Esophagus muscularis mucosa (tissue), 4 donors: ENCODE results near the gene SLC4A11. TPM values are rescaled to one million over a fixed set of nuclear protein-coding genes. Genes with fewer than 3 reads are reported as not detected.
A peak's percentile ranks its signal among the peaks of the same experiment; 100 is the strongest.

Source experiments
- DNase-seq: peaks from one replicate; pipeline ENCODE4 v3.0.0-alpha.2; 2017; ENCODE audit errors: extremely low spot score
- H3K27ac ChIP-seq, 4 donors: fragments of 200-600 bp; sonication (generic); replicated peaks in 1 of 4; 1 replicate in 3 of 4; 2 replicates in 1 of 4; pipeline ENCODE4 v1.5.1; 2016 to 2019; ENCODE audit warnings: mild to moderate bottlenecking in 1 of 4
- H3K27me3 ChIP-seq, 4 donors: fragments of 200-600 bp; sonication (generic); one replicate each; pipeline versions ENCODE4 v1.5.1 to v1.6.0; 2016 to 2019
- H3K36me3 ChIP-seq, 4 donors: fragments of 200-600 bp; sonication (generic); one replicate each; pipeline ENCODE4 v1.5.1; 2016 to 2019
- H3K4me1 ChIP-seq, 4 donors: fragments of 200-600 bp; sonication (generic); one replicate each; pipeline ENCODE4 v1.5.1; 2016 to 2019
- H3K4me3 ChIP-seq, 4 donors: fragments of 200-600 bp; sonication (generic); 1 replicate in 2 of 4; 2 replicates in 2 of 4; pipeline ENCODE4 v1.5.1; 2016 to 2019; ENCODE audit warnings: mild to moderate bottlenecking in 4 of 4, moderate library complexity in 1 of 4
- H3K9me3 ChIP-seq, 4 donors: fragments of 200-600 bp; sonication (generic); 1 replicate in 3 of 4; 2 replicates in 1 of 4; pipeline ENCODE4 v1.5.1; 2016 to 2019
- CTCF ChIP-seq, 3 experiments: fragments of 200-600 bp in 2 of 3; fragments of 450-650 bp in 1 of 3; sonication (generic) in 2 of 3; IDR thresholded peaks; one replicate each; pipeline ENCODE4 v1.5.1; 2017 to 2019; ENCODE audit warnings: antibody characterized with exemption in 3 of 3, mild to moderate bottlenecking in 2 of 3, moderate library complexity in 1 of 3
- EP300 ChIP-seq: sonication (generic); formaldehyde crosslinking; IDR thresholded peaks from one replicate; pipeline ENCODE4 v1.6.1; 2017; ENCODE audit warnings: antibody characterized with exemption
- POLR2A ChIP-seq: fragments of 450-650 bp; IDR thresholded peaks from one replicate; pipeline ENCODE4 v1.6.1; 2017; ENCODE audit warnings: antibody characterized with exemption, moderate library complexity, mild to moderate bottlenecking, low read depth
- POLR2AphosphoS5 ChIP-seq, 2 donors: sonication (generic); formaldehyde crosslinking; IDR thresholded peaks; one replicate each; pipeline ENCODE4 v1.6.1; 2017; ENCODE audit warnings: antibody characterized with exemption in 2 of 2
- WGBS: methylation state at CpG from one replicate; pipeline ENCODE4 v1.1.5; 2018; 5-methylcytosine and 5-hydroxymethylcytosine counted together
- intact Hi-C: fragments of 100-400 bp; cut with DNase I; formaldehyde crosslinking; loops from one replicate; pipeline ENCODE4 v1.15.1; 2023
- total RNA-seq, 4 donors: library from RNA; depleted of rRNA; stranded (reverse); fragments of >200 nt; gene quantifications; one replicate each; pipeline versions ENCODE4 v1.1.0 to v1.2.1, GENCODE V29; 2016

Gene SLC4A11
- total RNA-seq, 4 donors from 2014 or later, result 0.11 to 0.32 TPM; not detected in 2

- H3K4me3 ChIP-seq, result peak overlapping the region; percentile 71 to 94 (median 88)
- no peak for DNase-seq
- H3K4me1 ChIP-seq, result peaks cover 11 to 24% (median 17%) of the 10 kb centered on the region in 4 donors
- TF ChIP-seq EP300 (no peak), POLR2AphosphoS5 (IDR thresholded peaks at IDR 0.05) (no peak), CTCF (IDR thresholded peaks at IDR 0.05) (no peak), POLR2A (no peak)
- intact Hi-C loops, result no loop called here
- 62% methylated on average over 9 of the region's 9 CpGs for WGBS
- H3K36me3 ChIP-seq, result peaks cover 25 to 51% (median 36%) of the 10 kb centered on the region in 4 donors
- H3K9me3 ChIP-seq, result no peaks in the 10 kb centered on the region
- no peaks in the 10 kb centered on the region for H3K27me3 ChIP-seq
- peak overlapping the region; percentile 86 to 92 (median 90) for H3K27ac ChIP-seq
Measured at GRCh38 chr20:3202965-3203314, 36.0 kb downstream of the SLC4A11 start.

- intact Hi-C loops, result no loop called here
- H3K4me3 ChIP-seq, result no peak overlapping the region
- peaks cover 34 to 78% (median 61%) of the 10 kb centered on the region in 4 donors for H3K36me3 ChIP-seq
- H3K9me3 ChIP-seq, result no peaks in the 10 kb centered on the region
- WGBS, result 95% methylated on average over 16 of the region's 27 CpGs
- no peak for DNase-seq
- no peak for TF ChIP-seq CTCF (IDR thresholded peaks at IDR 0.05)
- TF ChIP-seq POLR2A, result no peak
- no peak for TF ChIP-seq POLR2AphosphoS5 (IDR thresholded peaks at IDR 0.05)
- H3K4me1 ChIP-seq, result peaks cover 11 to 24% (median 17%) of the 10 kb centered on the region in 4 donors
- H3K27me3 ChIP-seq, result no peaks in the 10 kb centered on the region
- H3K27ac ChIP-seq, result no peak overlapping the region
Measured at GRCh38 chr20:3199976-3200755, 38.8 kb downstream of the SLC4A11 start.

GRCh38 chr20:3199206-3199605 lies 39.8 kb downstream of the SLC4A11 start:
- 69% methylated on average over 2 of the region's 2 CpGs for WGBS
- no peak overlapping the region for H3K27ac ChIP-seq
- DNase-seq, result no peak
- TF ChIP-seq POLR2AphosphoS5 (IDR thresholded peaks at IDR 0.05) (no peak), CTCF (IDR thresholded peaks at IDR 0.05) (no peak), EP300 (no peak), POLR2A (no peak)
- intact Hi-C loops, result no loop called here
- H3K36me3 ChIP-seq, result peaks cover 43 to 88% (median 70%) of the 10 kb centered on the region in 4 donors
- no peaks in the 10 kb centered on the region for H3K9me3 ChIP-seq
- H3K27me3 ChIP-seq, result no peaks in the 10 kb centered on the region
- H3K4me3 ChIP-seq, result no peak overlapping the region
- H3K4me1 ChIP-seq, result peaks cover 8 to 19% (median 13%) of the 10 kb centered on the region in 4 donors

- Histone ChIP-seq H3K36me3 (peaks cover 72 to 99% (median 91%) of the 10 kb centered on the region in 4 donors), H3K27me3 (no peaks in the 10 kb centered on the region), H3K4me3 (no peak overlapping the region), H3K4me1 (no peaks in the 10 kb centered on the region), H3K27ac (no peak overlapping the region), H3K9me3 (no peaks in the 10 kb centered on the region)
- 90% methylated on average over 7 of the region's 7 CpGs for WGBS
- no peak for TF ChIP-seq POLR2A
- TF ChIP-seq EP300, result no peak
- TF ChIP-seq CTCF (IDR thresholded peaks at IDR 0.05), result no peak
- no peak for TF ChIP-seq POLR2AphosphoS5 (IDR thresholded peaks at IDR 0.05)
- no peak for DNase-seq
- intact Hi-C loops, result no loop called here
Measured at GRCh38 chr20:3195590-3196237, 43.3 kb downstream of the SLC4A11 start.
